SK-N-DZ (cell line): ENCODE measurements around the gene USP36.
"Not testable (repeated sequence)": the region's sequence is repeated elsewhere in the genome, so short reads cannot be mapped to it uniquely, and the experiment has no call there.

Experiments
- DNase-seq: peaks from one replicate; pipeline ENCODE4 v3.0.0-alpha.2; 2015; ENCODE audit warnings: low spot score

Gene USP36

DNA sequence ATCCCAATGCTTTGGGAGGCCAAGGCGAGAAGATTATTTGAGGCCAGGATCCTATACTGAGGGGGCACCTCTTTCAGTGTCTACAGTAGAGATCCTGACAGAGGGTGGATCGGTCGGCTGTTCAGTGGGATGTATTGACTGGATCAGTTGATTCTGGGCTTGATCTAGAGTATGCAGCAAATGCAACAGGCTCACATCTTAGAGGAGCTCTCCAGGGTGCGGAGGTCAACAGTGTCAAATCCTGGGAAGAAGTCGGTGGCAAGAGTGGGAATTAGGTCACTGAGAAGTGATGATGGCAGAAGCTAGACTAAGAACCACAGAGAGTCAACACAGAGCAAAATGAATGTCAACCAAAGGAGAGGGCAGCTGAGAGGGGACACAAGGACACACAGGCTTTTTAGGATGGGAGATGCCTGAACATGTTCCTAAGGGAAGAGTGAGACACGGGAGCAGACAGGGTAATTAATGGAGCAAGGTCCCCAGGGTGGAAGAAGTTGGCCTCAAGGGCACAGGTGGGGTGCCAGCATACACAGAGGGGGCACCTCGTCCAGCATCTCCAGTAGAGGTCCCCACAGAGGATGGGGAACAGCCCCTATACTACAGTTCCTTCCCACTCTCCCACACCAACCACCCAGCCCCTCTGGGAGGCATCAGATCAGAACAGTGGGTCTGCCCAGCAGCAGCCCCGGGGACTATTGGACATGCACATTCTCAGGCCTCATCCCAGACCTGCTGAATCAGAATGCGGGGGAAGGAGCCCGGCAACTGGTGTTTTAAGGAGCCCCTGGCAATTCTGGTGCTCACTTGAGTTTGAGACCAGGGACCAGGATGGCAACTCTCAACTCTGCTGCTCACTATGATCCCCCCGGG is 48.5 kb downstream of the USP36 start:
- DNase-seq, result no peak

- DNase-seq, result no peak
Observed at GRCh38 chr17:78790552-78790951, 50.1 kb downstream of the USP36 start.

- DNase-seq, result no peak
Observed at GRCh38 chr17:78789663-78790181, 50.9 kb downstream of the USP36 start.

- DNase-seq, result no peak
Observed at GRCh38 chr17:78789149-78789662, 51.4 kb downstream of the USP36 start.

- no peak for DNase-seq
Observed at GRCh38 chr17:78788451-78788850, 52.2 kb downstream of the USP36 start.

DNA sequence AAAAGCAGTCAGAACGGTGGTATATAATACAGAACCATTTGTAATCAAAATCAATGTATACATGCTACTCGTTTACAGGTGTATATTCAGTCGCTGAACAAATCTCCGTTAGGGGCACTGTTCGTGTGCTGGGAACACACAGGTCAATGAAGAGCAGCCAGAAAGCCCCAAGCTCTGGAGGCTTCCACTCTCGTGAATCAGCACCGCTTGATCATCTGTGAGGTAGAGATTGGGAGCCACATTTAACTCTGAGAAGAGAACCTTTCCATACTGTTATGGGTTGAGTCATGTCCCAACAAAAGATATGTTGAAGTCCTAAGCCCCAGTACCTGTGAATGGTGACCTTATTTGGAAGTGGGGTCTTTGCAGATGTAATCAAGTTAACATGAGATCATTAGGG is 53.2 kb downstream of the USP36 start:
- no peak for DNase-seq

- no peak for DNase-seq
Observed at GRCh38 chr17:78785663-78786057, 55.0 kb downstream of the USP36 start.

DNA sequence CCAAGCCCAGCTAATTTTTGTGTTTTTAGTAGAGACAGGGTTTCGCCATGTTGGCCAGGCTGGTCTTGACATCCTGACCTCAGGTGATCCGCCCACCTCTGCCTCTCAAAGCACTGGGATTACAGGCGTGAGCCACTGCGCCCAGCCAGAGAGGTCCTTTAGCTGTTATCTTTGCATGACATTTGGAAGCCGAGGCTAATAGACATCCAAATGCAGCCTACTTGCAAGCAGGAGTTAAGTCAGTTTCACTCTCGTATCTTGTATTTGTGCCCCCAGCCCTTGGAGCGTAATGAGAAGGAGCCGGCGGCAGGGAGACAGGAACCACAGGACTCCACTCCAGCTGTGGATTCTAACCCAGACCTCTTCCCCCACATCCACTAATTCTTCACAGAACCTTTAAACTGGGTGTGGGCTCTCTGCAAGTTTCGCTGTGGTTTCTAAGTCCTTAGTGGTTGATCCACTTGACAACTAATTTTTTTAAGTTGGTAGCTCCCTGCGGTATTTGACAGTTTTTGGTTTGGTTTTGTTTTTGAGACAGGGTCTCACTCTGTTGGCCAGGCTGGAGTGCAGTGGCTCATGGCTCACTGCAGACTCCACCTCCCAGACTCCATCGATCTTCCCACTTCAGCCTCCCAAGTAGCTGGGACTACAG is 55.5 kb downstream of the USP36 start:
- no peak for DNase-seq

DNA sequence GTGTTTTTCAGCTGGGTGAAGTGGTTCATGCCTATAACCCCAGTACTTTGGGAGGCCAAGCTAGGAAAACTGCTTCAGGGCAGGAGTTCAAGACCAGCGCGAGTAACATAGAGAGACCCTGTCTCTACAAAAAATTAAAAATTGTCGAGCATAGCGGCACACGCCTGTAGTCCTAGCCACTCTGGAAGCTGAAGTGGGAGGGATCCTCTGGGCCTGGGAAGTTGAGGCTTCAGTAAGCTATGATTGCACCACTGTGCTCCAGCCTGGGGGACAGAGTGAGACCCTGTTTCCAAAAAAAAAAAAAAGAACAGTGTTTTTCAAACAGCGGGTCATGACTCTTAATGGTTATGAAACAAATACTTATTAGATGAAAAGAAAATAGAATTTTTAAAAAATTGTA is 56.3 kb downstream of the USP36 start:
- no peak for DNase-seq

DNA sequence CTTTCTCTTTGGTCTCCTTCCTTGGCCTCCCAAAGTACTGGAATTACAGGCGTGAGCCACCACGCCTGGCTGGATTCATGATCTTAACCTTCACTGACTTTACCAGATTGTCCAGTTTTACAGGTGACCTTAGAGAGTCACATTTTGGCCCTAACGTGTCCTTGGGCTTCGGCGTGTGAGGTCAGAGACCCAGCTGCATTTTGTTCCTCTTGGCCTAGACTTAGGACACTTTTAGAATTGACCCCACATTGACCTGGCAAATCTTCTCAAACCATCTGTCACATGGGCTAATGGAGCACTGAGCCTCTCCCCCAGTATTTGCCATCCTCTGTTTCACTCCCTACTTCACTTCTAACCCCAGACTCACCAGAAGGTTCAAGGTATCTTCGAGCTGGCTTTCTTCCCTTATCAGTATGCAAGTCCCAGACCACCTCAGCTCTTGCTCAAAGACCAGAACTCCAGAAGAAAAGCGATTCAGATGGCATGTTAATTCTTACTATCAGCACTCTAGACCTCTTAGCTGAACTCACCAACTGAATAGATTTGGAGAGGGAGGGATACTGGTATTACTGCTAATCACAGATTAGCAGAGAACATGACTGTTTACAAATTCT is 56.8 kb downstream of the USP36 start:
- DNase-seq, result no peak

GRCh38 chr17:78781893-78782304 is 58.7 kb downstream of the USP36 start, which contains the start of gene CYTH1:
TSS of gene CYTH1 (minus strand) at chr17:78782273. CDS start at chr17:78782223, 50 bp downstream.
- DNase-seq, result no peak

GRCh38 chr17:78781104-78781892 is 59.3 kb downstream of the USP36 start:
- DNase-seq, result peak; percentile 40

GRCh38 chr17:78780335-78780734 is 60.3 kb downstream of the USP36 start:
- DNase-seq, result no peak

GRCh38 chr17:78779850-78780249 is 60.8 kb downstream of the USP36 start:
- DNase-seq, result no peak

- not testable (repeated sequence) for DNase-seq
Observed at GRCh38 chr17:78779286-78779651, 61.3 kb downstream of the USP36 start.

- DNase-seq, result no peak
Observed at GRCh38 chr17:78777881-78778280, 62.7 kb downstream of the USP36 start.

DNA sequence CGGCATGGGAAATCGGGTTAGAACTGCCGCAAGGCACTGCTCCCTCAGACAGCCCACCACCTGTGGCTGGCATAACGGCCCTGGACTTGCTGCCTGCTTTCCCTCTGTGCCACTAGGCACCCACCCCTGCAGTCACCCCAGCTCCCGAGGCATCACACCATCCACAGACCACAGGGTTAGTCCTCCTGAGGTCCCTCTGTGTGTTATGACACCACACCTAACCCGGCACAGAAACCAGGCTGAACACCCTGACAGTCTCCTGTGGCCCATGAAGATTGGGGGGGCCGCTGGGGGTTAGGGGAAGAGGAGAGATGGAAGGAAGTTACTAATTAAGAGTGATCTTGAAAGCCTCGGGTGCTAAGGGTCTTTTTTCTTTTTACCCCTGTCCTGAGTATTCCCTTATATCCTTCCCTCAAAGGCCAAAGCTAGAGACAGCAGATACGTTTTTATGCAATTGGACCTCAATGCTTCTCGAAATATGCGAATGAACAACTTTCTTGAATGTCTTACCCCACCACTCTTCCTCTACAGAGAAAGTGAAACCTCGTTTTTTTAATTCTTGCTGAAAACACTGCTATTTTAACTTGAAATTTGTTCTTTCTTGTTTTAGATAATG is 65.5 kb downstream of the USP36 start:
- no peak for DNase-seq

DNA sequence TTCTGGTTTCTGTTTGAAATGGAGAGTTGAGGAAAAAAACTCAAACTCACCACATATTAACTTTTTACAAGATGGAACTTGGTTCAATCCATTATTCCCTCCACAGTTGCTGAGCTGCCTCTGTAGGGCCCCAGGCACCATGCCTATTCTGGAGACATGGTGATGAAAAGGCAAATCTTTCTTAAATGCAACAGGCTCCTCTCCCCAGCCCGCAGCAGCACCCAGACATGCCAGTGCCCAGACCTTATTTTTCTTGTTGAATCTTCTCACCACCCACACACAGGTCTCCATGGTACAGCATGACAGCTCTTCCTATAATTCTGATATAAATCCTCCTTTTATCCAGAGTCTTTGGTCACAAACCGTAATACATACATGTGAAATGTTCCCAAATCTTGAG is 66.2 kb downstream of the USP36 start:
- DNase-seq, result no peak

DNA sequence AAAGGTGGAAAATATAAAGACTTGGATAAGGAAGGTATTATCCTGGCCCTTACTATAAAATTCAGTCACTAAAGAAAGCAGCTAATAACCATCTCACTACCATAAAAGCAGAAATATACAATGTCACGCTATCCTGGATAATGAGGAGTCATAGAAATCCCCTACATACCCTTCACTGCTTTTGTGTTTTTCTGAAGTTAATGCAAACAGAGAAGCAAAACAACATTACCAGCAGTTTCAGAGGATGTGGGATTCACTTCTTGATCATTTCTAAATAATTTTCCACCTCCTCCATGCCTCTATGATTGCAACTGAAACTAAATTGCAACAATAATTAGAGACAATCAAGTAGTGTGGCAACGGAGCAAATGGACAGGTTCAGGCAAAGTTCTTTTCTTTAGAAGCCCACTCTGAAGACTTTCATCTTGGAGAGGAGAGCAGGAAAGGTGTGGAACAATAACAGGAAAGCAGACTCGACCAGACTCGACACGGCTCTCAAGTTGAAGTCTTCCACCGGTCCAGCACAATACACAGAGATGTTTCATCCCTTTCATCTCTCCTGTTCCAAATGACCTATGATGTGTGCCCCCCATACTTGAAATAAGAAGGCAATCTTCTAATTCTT is 68.7 kb downstream of the USP36 start:
- no peak for DNase-seq

DNA sequence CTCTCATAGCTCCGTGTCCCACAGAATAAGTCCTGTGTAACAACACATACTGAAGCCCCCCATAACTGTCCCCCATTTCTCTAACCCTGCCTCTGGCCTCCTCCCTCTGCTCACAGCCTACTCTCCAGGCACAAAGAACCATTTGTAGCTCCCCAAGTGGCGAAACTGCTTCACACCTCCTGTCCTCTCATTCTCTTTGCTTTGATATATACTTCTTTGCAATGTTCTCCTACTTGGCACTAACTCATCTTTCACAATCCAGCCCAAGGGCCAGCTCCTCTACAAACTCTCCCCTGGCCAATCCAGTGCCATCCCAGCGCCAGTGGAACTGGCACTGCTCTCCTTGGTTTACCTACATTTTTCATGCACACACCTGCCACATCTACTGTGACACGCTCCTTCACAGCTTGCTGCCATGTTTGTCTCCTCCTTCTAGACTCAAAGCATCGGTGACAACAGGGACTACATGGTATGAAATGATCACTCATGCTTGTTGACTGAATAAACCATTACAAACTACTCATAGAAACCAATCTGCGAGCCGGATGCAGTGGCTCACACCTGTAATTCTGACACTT is 71.3 kb downstream of the USP36 start:
- no peak for DNase-seq
